Smooth muscle cell (in vitro differentiated cells): ENCODE data around the gene ATAD2B. TPM values are rescaled to one million over a fixed set of nuclear protein-coding genes. Genes with fewer than 3 reads are reported as not detected.

Source experiments
- DNase-seq: peaks from one replicate; lab custom pipeline; 2025; ENCODE audit not compliant: unreplicated experiment; lab: John Stamatoyannopoulos, UW
- H2AFZ ChIP-seq: fragments of 200-600 bp; sonication (generic); 2 replicates; pipeline ENCODE4 v1.6.0; 2016; ENCODE audit warnings: antibody characterized with exemption, low read depth, mild to moderate bottlenecking
- H3F3A ChIP-seq: fragments of 200-600 bp; sonication (generic); 2 replicates; pipeline ENCODE4 v1.6.0; 2017; ENCODE audit warnings: antibody characterized with exemption, low read depth
- H3K27ac ChIP-seq: fragments of 200-600 bp; sonication (generic); 2 replicates; pipeline ENCODE4 v1.5.1; 2016; ENCODE audit warnings: low read depth, mild to moderate bottlenecking
- H3K27me3 ChIP-seq: fragments of 200-600 bp; sonication (generic); 2 replicates; pipeline ENCODE4 v1.6.1; 2016; ENCODE audit warnings: low read depth, mild to moderate bottlenecking
- H3K36me3 ChIP-seq: fragments of 200-600 bp; sonication (generic); 2 replicates; pipeline ENCODE4 v1.5.1; 2016; ENCODE audit warnings: low read depth
- H3K4me1 ChIP-seq: fragments of 200-600 bp; sonication (generic); 2 replicates; pipeline ENCODE4 v1.5.1; 2016; ENCODE audit warnings: low read depth
- H3K4me2 ChIP-seq: fragments of 200-600 bp; sonication (generic); 2 replicates; pipeline ENCODE4 v1.6.0; 2016; ENCODE audit warnings: mild to moderate bottlenecking
- H3K4me3 ChIP-seq: fragments of 200-600 bp; sonication (generic); 2 replicates; pipeline ENCODE4 v1.5.1; 2016; ENCODE audit warnings: mild to moderate bottlenecking
- H3K79me2 ChIP-seq: fragments of 200-600 bp; sonication (generic); 2 replicates; pipeline ENCODE4 v1.6.0; 2016; ENCODE audit warnings: low read depth, mild to moderate bottlenecking
- H3K9ac ChIP-seq: fragments of 200-600 bp; sonication (generic); 2 replicates; pipeline ENCODE4 v1.6.0; 2016; ENCODE audit warnings: low read depth
- H3K9me3 ChIP-seq: fragments of 200-600 bp; sonication (generic); replicated peaks from 2 replicates; pipeline ENCODE4 v1.5.1; 2016; ENCODE audit warnings: low read depth
- H4K20me1 ChIP-seq: fragments of 200-600 bp; sonication (generic); 2 replicates; pipeline ENCODE4 v1.6.0; 2016; ENCODE audit warnings: low read depth
- CTCF ChIP-seq: fragments of 200-600 bp; sonication (generic); IDR thresholded peaks from 2 replicates; pipeline ENCODE4 v1.5.1; 2017; ENCODE audit warnings: borderline replicate concordance, mild to moderate bottlenecking, antibody characterized with exemption; ENCODE audit not compliant: insufficient read depth, poor library complexity, severe bottlenecking
- WGBS: methylation state at CpG from one replicate; pipeline ENCODE4 v1.1.7; 2016; ENCODE audit warnings: low lambda C conversion rate; 5-methylcytosine and 5-hydroxymethylcytosine counted together
- polyA plus RNA-seq: library from polyadenylated mRNA; unstranded; fragments of >200 nt; fragmentation: Nextera tagmentation; extraction: Ambion mirVana; gene quantifications from 2 replicates; pipeline ENCODE4 v1.2.1, GENCODE V29; 2016
- total RNA-seq: library from RNA; depleted of rRNA; stranded (reverse); fragments of >200 nt; gene quantifications from 2 replicates; pipeline ENCODE4 v1.2.3, GENCODE V29; 2014

Gene ATAD2B
- total and polyA plus RNA-seq, 2 experiments from 2014 or later, result 6.2 to 17.5 TPM

DNA sequence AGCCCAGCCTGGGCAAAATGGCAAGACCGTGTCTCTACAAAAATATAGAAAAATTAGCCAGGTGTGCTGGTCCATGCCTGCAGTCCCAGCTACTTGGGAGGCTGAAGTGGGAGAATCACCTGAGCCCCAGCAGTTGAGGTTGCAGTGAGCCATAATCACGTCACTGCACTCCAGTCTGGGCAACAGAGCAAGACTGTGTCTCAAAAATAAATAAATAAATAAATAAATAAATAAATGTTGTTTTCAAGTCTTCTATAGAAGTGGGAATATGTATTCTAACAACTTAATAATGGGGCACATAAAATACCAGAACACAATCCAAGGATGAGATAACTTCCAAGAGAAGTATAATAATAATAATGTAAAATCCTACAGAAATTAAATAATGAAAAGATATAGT lies 23.9 kb downstream of the ATAD2B start:
- Histone ChIP-seq H3F3A (no peaks in the 10 kb centered on the region), H3K4me3 (no peak overlapping the region), H3K4me1 (peaks cover 15% of the 10 kb centered on the region), H4K20me1 (peaks cover 68% of the 10 kb centered on the region), H3K36me3 (no peaks in the 10 kb centered on the region), H3K9me3 (no peaks in the 10 kb centered on the region), H3K9ac (no peak overlapping the region), H3K4me2 (no peak overlapping the region), H3K27me3 (no peaks in the 10 kb centered on the region), H3K27ac (no peak overlapping the region), H3K79me2 (peaks cover 79% of the 10 kb centered on the region), H2AFZ (no peak overlapping the region)
- 96% methylated on average over 2 of the region's 2 CpGs for WGBS
- TF ChIP-seq CTCF, result no peak
- DNase-seq, result no peak

GRCh38 chr2:23901966-23902846 lies 24.7 kb downstream of the ATAD2B start:
- Histone ChIP-seq H3F3A (no peaks in the 10 kb centered on the region), H3K4me3 (no peak overlapping the region), H3K4me1 (peaks cover 15% of the 10 kb centered on the region), H3K79me2 (peaks cover 87% of the 10 kb centered on the region), H3K9ac (no peak overlapping the region), H4K20me1 (peaks cover 74% of the 10 kb centered on the region), H3K27me3 (no peaks in the 10 kb centered on the region), H2AFZ (no peak overlapping the region), H3K36me3 (no peaks in the 10 kb centered on the region), H3K27ac (peak overlapping the region; percentile 62), H3K9me3 (no peaks in the 10 kb centered on the region), H3K4me2 (no peak overlapping the region)
- WGBS, result 71% methylated on average over 6 of the region's 6 CpGs
- TF ChIP-seq CTCF, result no peak
- DNase-seq, result no peak

DNA sequence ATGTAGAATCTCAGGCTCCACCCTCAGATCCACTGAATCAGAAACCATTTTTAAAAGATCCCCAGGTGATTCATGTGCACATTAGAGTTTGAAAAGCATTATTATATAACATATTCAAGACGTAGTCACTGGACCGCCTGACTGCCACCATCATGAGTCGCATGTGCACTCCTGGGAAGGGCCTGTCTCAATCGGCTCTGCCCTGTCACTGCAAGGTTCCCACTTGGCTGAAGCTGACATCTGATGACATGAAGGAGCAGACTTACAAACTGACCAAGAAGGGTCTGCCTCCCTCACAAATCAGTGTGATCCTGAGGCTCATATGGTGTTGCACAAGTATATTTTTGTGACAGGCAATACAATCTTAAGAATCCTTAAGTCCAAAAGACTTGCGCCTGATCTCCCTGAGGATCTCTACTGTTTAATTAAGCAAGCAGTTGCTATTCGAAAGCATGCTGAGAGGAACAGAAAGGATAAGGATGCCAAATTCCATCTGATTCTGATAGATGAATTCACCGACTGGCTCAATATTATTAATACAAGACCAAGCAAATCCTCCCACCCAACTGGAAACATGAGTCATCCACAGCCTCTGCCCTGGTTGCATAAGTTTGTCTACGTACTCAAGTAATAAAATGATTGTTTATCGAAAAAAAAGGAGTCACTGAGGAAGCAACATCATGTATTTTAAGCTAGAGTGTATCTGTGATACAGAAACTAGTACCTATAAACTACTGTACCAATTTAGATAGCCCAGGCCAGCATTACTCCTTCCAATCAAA lies 26.2 kb downstream of the ATAD2B start:
- DNase-seq, result no peak
- H3K4me2 ChIP-seq, result peak overlapping the region; percentile 34

More for the DNA sequence above, 26.2 kb downstream of the ATAD2B start:
- Histone ChIP-seq H4K20me1 (peaks cover 86% of the 10 kb centered on the region), H2AFZ (no peak overlapping the region), H3F3A (no peaks in the 10 kb centered on the region), H3K36me3 (no peaks in the 10 kb centered on the region), H3K4me1 (peaks cover 15% of the 10 kb centered on the region), H3K4me3 (no peak overlapping the region), H3K79me2 (peaks cover 95% of the 10 kb centered on the region), H3K27me3 (no peaks in the 10 kb centered on the region), H3K9me3 (no peaks in the 10 kb centered on the region), H3K9ac (peak overlapping the region; percentile 9), H3K27ac (peak overlapping the region; percentile 62)
- 59% methylated on average over 9 of the region's 9 CpGs for WGBS
- no peak for TF ChIP-seq CTCF
